H1 (cell line): Measurements from ENCODE around the gene SLC43A2. TPM values are rescaled to one million over a fixed set of nuclear protein-coding genes. Genes with fewer than 3 reads are reported as not detected.

Experiments
- CTCF ChIA-PET: fragments of 300-600 bp; sonication (Branson Sonifier 250); formaldehyde crosslinking; loops from one replicate; lab custom pipeline; 2021; ENCODE audit not compliant: partially characterized antibody; lab: Charles Lee
- POLR2A ChIA-PET: fragments of 300-600 bp; sonication (Branson Sonifier 250); formaldehyde crosslinking; loops from one replicate; lab custom pipeline; 2021; ENCODE audit warnings: inconsistent platforms; ENCODE audit not compliant: partially characterized antibody; lab: Charles Lee
- DNase-seq, 2 experiments: peaks; one replicate each; pipeline versions ENCODE4 v3.0.0 to v3.0.0-alpha.2; 2010 to 2022; ENCODE audit warnings: low spot score in 2 of 2, low read depth in 1 of 2, mixed read lengths in 1 of 2
- FAIRE-seq: peaks from 2 replicates; lab custom pipeline; 2011; peaks lifted over from hg19 to GRCh38; lab: Jason Lieb, UNC
- H2AFZ ChIP-seq: 2 replicates; pipeline ENCODE4 v1.8.1; 2012; ENCODE audit warnings: low read length, inconsistent platforms
- H2AK5ac ChIP-seq: 2 replicates; pipeline ENCODE4 v1.6.1; 2013; ENCODE audit warnings: low read depth, low read length
- H2BK120ac ChIP-seq: replicated peaks from 2 replicates; pipeline ENCODE3; 2013; ENCODE audit warnings: low read depth, low read length, inconsistent platforms
- H2BK12ac ChIP-seq: 2 replicates; pipeline ENCODE4 v1.6.1; 2013; ENCODE audit warnings: low read depth, low read length
- H2BK15ac ChIP-seq: 2 replicates; pipeline ENCODE4 v1.6.1; 2013; ENCODE audit warnings: low read length
- H2BK20ac ChIP-seq: 2 replicates; pipeline ENCODE4 v1.6.1; 2013; ENCODE audit warnings: low read length
- H2BK5ac ChIP-seq: 2 replicates; pipeline ENCODE4 v1.6.1; 2013; ENCODE audit warnings: low read depth, low read length
- H3K14ac ChIP-seq: 2 replicates; pipeline ENCODE4 v1.6.1; 2013; ENCODE audit warnings: inconsistent platforms; ENCODE audit not compliant: insufficient read length
- H3K18ac ChIP-seq: 2 replicates; pipeline ENCODE4 v1.6.1; 2013; ENCODE audit warnings: low read length; ENCODE audit errors: extremely low read depth
- H3K23ac ChIP-seq: 2 replicates; pipeline ENCODE4 v1.6.1; 2013; ENCODE audit warnings: inconsistent platforms; ENCODE audit not compliant: insufficient read length
- H3K23me2 ChIP-seq: 2 replicates; pipeline ENCODE4 v1.6.1; 2013; ENCODE audit warnings: low read depth, low read length
- H3K27ac ChIP-seq: 2 replicates; pipeline ENCODE4 v1.6.1; 2011; ENCODE audit warnings: low read depth, low read length, inconsistent platforms
- H3K27me3 ChIP-seq, 4 experiments: replicated peaks in 1 of 4; 1 replicate in 1 of 4; 2 replicates in 3 of 4; pipeline versions ENCODE4 v1.6.1 to v1.8.1; 2011 to 2013; ENCODE audit warnings: low read length in 3 of 4, mild to moderate bottlenecking in 3 of 4, inconsistent platforms in 2 of 4, mixed read lengths in 2 of 4, moderate library complexity in 1 of 4; ENCODE audit not compliant: control insufficient read depth in 3 of 4, insufficient read depth in 3 of 4; ENCODE audit errors: extremely low read depth in 1 of 4
- H3K36me3 ChIP-seq, 4 experiments: 2 replicates each; pipeline versions ENCODE4 v1.6.1 to v1.8.1; 2011 to 2013; ENCODE audit warnings: mild to moderate bottlenecking in 4 of 4, low read length in 3 of 4, moderate library complexity in 2 of 4, control low read depth in 1 of 4, inconsistent platforms in 1 of 4; ENCODE audit not compliant: insufficient read depth in 4 of 4, control insufficient read depth in 2 of 4
- H3K4ac ChIP-seq: replicated peaks from 2 replicates; pipeline ENCODE3; 2013; ENCODE audit warnings: low read length, low read depth, mixed read lengths, inconsistent platforms; ENCODE audit not compliant: insufficient read length
- H3K4me1 ChIP-seq, 4 experiments: replicated peaks in 1 of 4; 1 replicate in 1 of 4; 2 replicates in 3 of 4; pipeline versions ENCODE4 v1.6.1 to v1.8.1; 2011 to 2013; ENCODE audit warnings: low read length in 3 of 4, inconsistent platforms in 2 of 4, mixed read lengths in 1 of 4; ENCODE audit not compliant: insufficient read depth in 4 of 4, control insufficient read depth in 3 of 4
- H3K4me2 ChIP-seq, 2 experiments: 2 replicates each; pipeline versions ENCODE4 v1.6.1 to v1.8.1; 2011 to 2013; ENCODE audit warnings: low read depth in 2 of 2, low read length in 2 of 2, control low read depth in 1 of 2, inconsistent platforms in 1 of 2, mild to moderate bottlenecking in 1 of 2; ENCODE audit not compliant: insufficient read depth in 1 of 2
- H3K4me3 ChIP-seq, 4 experiments: fragments of 200-600, 300-600 bp in 1 of 4; sonication (generic), shearing (Covaris generic), sonication (Bioruptor Twin) in 1 of 4; 2 replicates each; pipeline versions ENCODE4 v1.5.1 to v1.8.1; 2011 to 2016; ENCODE audit warnings: low read length in 4 of 4, low read depth in 3 of 4, control low read depth in 2 of 4, inconsistent platforms in 2 of 4, mild to moderate bottlenecking in 2 of 4, mixed read lengths in 1 of 4, moderate library complexity in 1 of 4; ENCODE audit not compliant: insufficient read depth in 2 of 4; ENCODE audit errors: extremely low read depth in 1 of 4
- H3K56ac ChIP-seq: replicated peaks from 2 replicates; pipeline ENCODE3; 2013; ENCODE audit warnings: low read depth, mild to moderate bottlenecking, mixed read lengths, low read length, inconsistent platforms; ENCODE audit not compliant: insufficient read length
- H3K79me1 ChIP-seq: 2 replicates; pipeline ENCODE4 v1.6.1; 2013; ENCODE audit warnings: low read depth, low read length, control low read depth
- H3K79me2 ChIP-seq, 2 experiments: 2 replicates each; pipeline versions ENCODE4 v1.6.1 to v1.8.1; 2012 to 2013; ENCODE audit warnings: low read length in 2 of 2, mild to moderate bottlenecking in 2 of 2, inconsistent platforms in 1 of 2; ENCODE audit not compliant: insufficient read depth in 2 of 2, control insufficient read depth in 1 of 2
- H3K9ac ChIP-seq, 4 experiments: replicated peaks in 1 of 4; 1 replicate in 1 of 4; 2 replicates in 3 of 4; pipeline versions ENCODE4 v1.6.1 to v1.8.1; 2011 to 2013; ENCODE audit warnings: low read depth in 3 of 4, low read length in 3 of 4, control low read depth in 2 of 4, mild to moderate bottlenecking in 2 of 4, moderate library complexity in 2 of 4, inconsistent platforms in 1 of 4; ENCODE audit errors: extremely low read depth in 1 of 4
- H3K9me3 ChIP-seq, 2 experiments: 2 replicates each; pipeline versions ENCODE4 v1.6.1 to v1.8.1; 2012 to 2013; ENCODE audit warnings: mild to moderate bottlenecking in 2 of 2, moderate library complexity in 2 of 2, control low read depth in 1 of 2, inconsistent platforms in 1 of 2, low read depth in 1 of 2, low read length in 1 of 2, mixed read lengths in 1 of 2; ENCODE audit not compliant: insufficient read depth in 2 of 2
- H4K20me1 ChIP-seq, 2 experiments: replicated peaks in 1 of 2; 2 replicates each; pipeline versions ENCODE3 to v1.8.1; 2011 to 2013; ENCODE audit warnings: inconsistent platforms in 2 of 2, low read length in 2 of 2, mild to moderate bottlenecking in 1 of 2; ENCODE audit not compliant: insufficient read depth in 2 of 2, control insufficient read depth in 1 of 2
- H4K5ac ChIP-seq: 2 replicates; pipeline ENCODE4 v1.6.1; 2013; ENCODE audit warnings: low read length, low read depth, mixed read lengths, inconsistent platforms; ENCODE audit not compliant: insufficient read length
- H4K8ac ChIP-seq: 2 replicates; pipeline ENCODE4 v1.8.0; 2013; ENCODE audit warnings: mild to moderate bottlenecking, moderate library complexity, low read length, inconsistent platforms; ENCODE audit not compliant: insufficient read depth; ENCODE audit errors: extremely low read depth
- H4K91ac ChIP-seq: replicated peaks from 2 replicates; pipeline ENCODE3; 2013; ENCODE audit warnings: low read length, mixed read lengths, inconsistent platforms; ENCODE audit not compliant: insufficient read length
- CREB1 ChIP-seq: IDR thresholded peaks from 2 replicates; pipeline ENCODE4 v1.6.1; 2012; ENCODE audit warnings: inconsistent platforms
- EGR1 ChIP-seq: IDR thresholded peaks from 2 replicates; pipeline ENCODE4 v1.6.1; 2011; ENCODE audit warnings: low read depth, low read length, borderline replicate concordance
- HDAC6 ChIP-seq: IDR thresholded peaks from one replicate; pipeline ENCODE4 v1.7.1; 2012; ENCODE audit warnings: low read depth, mild to moderate bottlenecking, inconsistent platforms, low read length, moderate library complexity
- KDM4A ChIP-seq: IDR thresholded peaks from one replicate; pipeline ENCODE4 v1.7.1; 2012; ENCODE audit warnings: low read depth, mild to moderate bottlenecking, moderate library complexity, low read length, inconsistent platforms; ENCODE audit not compliant: severe bottlenecking
- POLR2AphosphoS5 ChIP-seq: IDR thresholded peaks from 2 replicates; pipeline ENCODE4 v1.6.1; 2011; ENCODE audit warnings: low read depth, low read length
- RAD21 ChIP-seq, 2 experiments: IDR thresholded peaks in 1 of 2; conservative IDR thresholded peaks in 1 of 2; 2 replicates each; pipeline ENCODE4 v1.6.1; 2011; ENCODE audit warnings: low read depth in 2 of 2, low read length in 2 of 2, improper control_type of control experiment in 1 of 2, inconsistent platforms in 1 of 2, mild to moderate bottlenecking in 1 of 2, moderate library complexity in 1 of 2
- RBBP5 ChIP-seq: IDR thresholded peaks from 2 replicates; pipeline ENCODE4 v1.7.1; 2012; ENCODE audit warnings: low read depth, mild to moderate bottlenecking, inconsistent platforms, low read length, moderate library complexity, borderline replicate concordance
- SAP30 ChIP-seq: fragments of 300-600 bp; sonication (generic); IDR thresholded peaks from 2 replicates; pipeline ENCODE4 v1.7.1; 2012; ENCODE audit warnings: low read length, moderate library complexity, mild to moderate bottlenecking, inconsistent platforms; ENCODE audit not compliant: insufficient read depth, insufficient replicate concordance
- SP1 ChIP-seq: IDR thresholded peaks from 2 replicates; pipeline ENCODE4 v1.6.1; 2011; ENCODE audit warnings: low read depth, low read length
- SP2 ChIP-seq: IDR thresholded peaks from 2 replicates; pipeline ENCODE4 v1.6.1; 2012; ENCODE audit warnings: mild to moderate bottlenecking, low read length, inconsistent platforms
- TAF1 ChIP-seq: IDR thresholded peaks from 2 replicates; pipeline ENCODE4 v1.6.1; 2011; ENCODE audit warnings: mild to moderate bottlenecking, low read depth, low read length
- TBP ChIP-seq: IDR thresholded peaks from 2 replicates; pipeline ENCODE4 v1.6.1; 2011; ENCODE audit warnings: low read depth, low read length, improper control_type of control experiment
- WGBS, 2 experiments: shearing (Covaris generic) in 1 of 2; methylation state at CpG; one replicate each; pipeline versions ENCODE4 v1.1.6 to v1.1.7; 2013 to 2015; ENCODE audit warnings: low lambda C conversion rate in 2 of 2, mixed read lengths in 2 of 2, inconsistent platforms in 1 of 2, low coverage in 1 of 2, missing lambda C conversion rate in 1 of 2; ENCODE audit not compliant: insufficient replicate concordance in 2 of 2, insufficient coverage in 1 of 2, insufficient read length in 1 of 2; ENCODE audit errors: extremely low coverage in 1 of 2, missing lambda C conversion rate in 1 of 2; 5-methylcytosine and 5-hydroxymethylcytosine counted together
- polyA plus RNA-seq, 7 experiments: library from polyadenylated mRNA; depleted of rRNA in 3 of 7; stranded (reverse) in 5 of 7; unstranded in 2 of 7; fragments of >200 nt in 5 of 7; fragments of 200-250 nt in 2 of 7; gene quantifications; 1 replicate in 5 of 7; 2 replicates in 1 of 7; 4 replicates in 1 of 7; pipeline versions ENCODE4 v1.2.1 to v1.2.3, GENCODE V29; 2011 to 2013; ENCODE audit warnings: missing spikeins in 2 of 7, mixed read lengths in 2 of 7
- total RNA-seq: library from RNA; stranded (reverse); fragmentation: NEBNext Ultra II Directional; extraction: Animal tissue kit (Norgen Biotek cat#: 25700); gene quantifications from 2 replicates; pipeline ENCODE4 v1.2.1, GENCODE V29; 2021

SLC43A2 gene
- total and polyA plus RNA-seq, 2 of the 8 experiments (the other 6 are each of a cell fraction or from before 2014, with no cell fraction given): 6.6 to 10.5 TPM

DNA sequence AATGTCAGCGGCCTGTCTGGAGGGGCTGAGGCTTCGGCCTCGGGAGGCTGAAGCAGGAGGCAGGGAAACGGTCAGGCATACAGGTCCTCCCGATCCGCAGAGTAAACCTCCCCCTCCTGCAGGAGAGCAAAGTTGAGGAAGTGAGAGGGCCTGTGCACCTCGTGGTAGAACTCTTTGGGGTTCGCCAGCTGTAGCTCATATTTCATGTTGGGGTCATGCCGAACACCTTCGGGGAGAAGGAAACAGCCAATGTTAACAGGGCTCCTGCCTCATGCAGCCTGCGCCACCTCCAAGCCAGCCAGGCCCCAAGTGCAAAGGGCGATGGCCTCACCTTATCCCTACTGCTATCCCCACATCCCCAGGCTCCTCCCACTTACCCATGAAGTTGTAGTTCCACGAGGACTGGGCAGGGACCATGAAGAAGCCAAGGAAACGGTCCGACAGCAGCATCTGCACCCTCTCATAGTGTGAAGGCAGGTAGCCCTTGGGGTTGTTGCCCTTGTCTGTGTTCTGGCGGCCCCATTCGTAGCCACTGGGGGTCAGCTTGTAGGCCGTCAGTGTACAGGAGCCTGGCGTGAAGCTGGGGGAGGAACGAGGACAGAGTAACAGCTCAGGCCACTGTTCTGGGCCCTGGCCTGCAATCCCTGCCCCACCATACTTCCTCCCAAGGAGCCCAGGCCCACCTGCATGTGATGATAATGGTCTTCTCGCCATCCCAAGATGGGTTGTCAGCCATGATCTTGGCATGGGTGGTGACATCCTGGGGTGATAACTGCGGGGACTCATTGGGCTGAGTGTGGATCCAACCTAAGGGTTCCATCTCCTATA, 22.3 kb upstream of the SLC43A2 start:
- WGBS, 2 experiments: 88% methylated on average over 21 of the region's 22 CpGs; no CpG with 5 or more reads in 1 of the 2 experiments
- H3K36me3 ChIP-seq: peaks cover 38 to 54% (median 47%) of the 10 kb centered on the region in 4 experiments
- H4K20me1 ChIP-seq: peaks cover 15 to 24% of the 10 kb centered on the region in 2 experiments
- H4K91ac ChIP-seq: no peak overlapping the region
- DNase-seq: no peak
- peaks cover 0 to 6% (median 2%) of the 10 kb centered on the region in 4 experiments; a peak in 3 of 7 replicates for H3K27me3 ChIP-seq
- H3K27ac ChIP-seq: no peak overlapping the region
- H3K4ac ChIP-seq: no peak overlapping the region
- H3K4me1 ChIP-seq: peaks cover 0 to 21% (median 13%) of the 10 kb centered on the region in 4 experiments; a peak in 5 of 7 replicates
- FAIRE-seq: no peak
- H3K14ac ChIP-seq: no peak overlapping the region
- H2BK15ac ChIP-seq: no peak overlapping the region
- ChIA-PET POLR2A (interaction anchor here (0.6 to 6.5 kb wide), 7 partner anchors 13 to 167 kb away, joined by 3 to 65 read pairs (median 4); no protein-coding TSS in a partner anchor), CTCF (interaction anchor here (0.7 to 3.0 kb wide), 6 partner anchors 11 to 300 kb away, joined by 3 to 18 read pairs (median 10); no protein-coding TSS in a partner anchor)
- no peaks in the 10 kb centered on the region for H3K9me3 ChIP-seq
- no peak overlapping the region for H3K9ac ChIP-seq
- no peak overlapping the region; the same call in 1 of the 2 replicates for H2BK5ac ChIP-seq
- H4K8ac ChIP-seq: no peak overlapping the region; the same call in 1 of the 2 replicates
- H2BK12ac ChIP-seq: no peak overlapping the region
- H2BK20ac ChIP-seq: no peak overlapping the region
- no peak overlapping the region for H4K5ac ChIP-seq
- H3K4me3 ChIP-seq: no peak overlapping the region
- H3K23ac ChIP-seq: no peak overlapping the region
- H2BK120ac ChIP-seq: no peak overlapping the region
- H3K18ac ChIP-seq: no peak overlapping the region
- peaks cover 7% of the 10 kb centered on the region; the same call in 1 of the 2 replicates for H3K23me2 ChIP-seq
- no peak overlapping the region; a peak in 1 of 4 replicates for H3K4me2 ChIP-seq
- no peak overlapping the region for H3K56ac ChIP-seq
- no peaks in the 10 kb centered on the region for H3K79me2 ChIP-seq
- H2AK5ac ChIP-seq: no peak overlapping the region
- H2AFZ ChIP-seq: no peak overlapping the region
- H3K79me1 ChIP-seq: no peaks in the 10 kb centered on the region; the same call in 1 of the 2 replicates
- TF ChIP-seq RBBP5: no peak
- no peak for TF ChIP-seq KDM4A
- TF ChIP-seq RAD21 (IDR thresholded peaks at IDR 0.05 in 1 of 2, conservative IDR thresholded peaks at IDR 0.05 in 1 of 2; ENCODE audit: low read depth in 2 of 2, low read length in 2 of 2): no peak
- TF ChIP-seq CREB1: no peak
- no peak for TF ChIP-seq SAP30
- no peak for TF ChIP-seq EGR1
- 0 out of 2 replicates have a peak, but pooled peaks have one; percentile 16 for TF ChIP-seq POLR2AphosphoS5
- TF ChIP-seq SP2: no peak
- no peak for TF ChIP-seq HDAC6
- no peak for TF ChIP-seq TBP
- TF ChIP-seq TAF1: no peak
- TF ChIP-seq SP1: peak; percentile 8; the same call in 1 of the 2 replicates
